Measurements from ENCODE around the gene AQP11.

Gene AQP11

GRCh38 chr11:77658213-77659013 lies 68.7 kb downstream of the AQP11 start:
- peak in 1 of 2 experiments; percentile 49 for DNase-seq (ENCODE audit: low read depth in 2 of 2)

Data from fibroblast of skin of left biceps (primary cell).